ENCODE measurements around the gene PSME3IP1. TPM values are rescaled to one million over a fixed set of nuclear protein-coding genes. Genes with fewer than 3 reads are reported as not detected.

PSME3IP1 gene
- polyA plus RNA-seq, 1 donor (not counting 4 experiments of a cell fraction or from before 2014, with no cell fraction given) = 75.7 TPM

- Histone ChIP-seq H3K36me3 (ENCODE audit: control insufficient read depth in 2 of 2, extremely low read depth in 1 of 2, insufficient read depth in 2 of 2, low read length in 2 of 2) (peaks cover 10 to 34% of the 10 kb centered on the region in 2 experiments), H2AFZ (ENCODE audit: control insufficient read depth, low read length) (no peak overlapping the region), H3K4me3 (ENCODE audit: control insufficient read depth in 2 of 3, extremely low read depth in 1 of 3, insufficient read depth in 2 of 3, low read depth in 1 of 3, low read length in 3 of 3) (no peak overlapping the region), H3K9me3 (ENCODE audit: control insufficient read depth, low read depth, low read length) (no peaks in the 10 kb centered on the region), H4K20me1 (ENCODE audit: control insufficient read depth, extremely low read depth, insufficient read depth, low read length) (no peaks in the 10 kb centered on the region), H3K79me2 (ENCODE audit: control insufficient read depth, insufficient read depth, low read length) (no peaks in the 10 kb centered on the region), H3K27ac (ENCODE audit: control insufficient read depth, insufficient read depth, low read length) (no peak overlapping the region), H3K4me2 (ENCODE audit: control insufficient read depth, extremely low read depth, insufficient read depth, low read depth, low read length) (no peak overlapping the region), H3K9ac (ENCODE audit: control insufficient read depth, extremely low read depth, insufficient read depth, low read length) (no peak overlapping the region), H3K27me3 (ENCODE audit: control insufficient read depth, extremely low read depth, insufficient read depth, low read length) (no peaks in the 10 kb centered on the region), H3K4me1 (ENCODE audit: control insufficient read depth, extremely low read depth, insufficient read depth, low read length) (peaks cover 25% of the 10 kb centered on the region), H3K9me1 (ENCODE audit: control insufficient read depth, extremely low read depth, insufficient read depth, low read length) (peaks cover 4% of the 10 kb centered on the region)
- FAIRE-seq = no peak
- no peak for TF ChIP-seq CTCF (optimal IDR thresholded peaks at IDR 0.05 in 1 of 3, IDR thresholded peaks at IDR 0.05 in 1 of 3, conservative IDR thresholded peaks at IDR 0.05 in 1 of 3; ENCODE audit: extremely low read depth in 1 of 3, insufficient read depth in 2 of 3, low read length in 3 of 3)
- TF ChIP-seq EZH2 (IDR thresholded peaks at IDR 0.05; ENCODE audit: low read length) = no peak
- dilution Hi-C loops (cut with MboI; ENCODE audit: extremely low pct_ligation_motif_present, low sequenced_read_pairs) = no loop called here
- no peak for DNase-seq (ENCODE audit: low read depth, low spot score)
These were observed 22.0 kb downstream of the PSME3IP1 start for GRCh38 chr16:57163842-57164241.

- no peak for TF ChIP-seq EZH2 (IDR thresholded peaks at IDR 0.05; ENCODE audit: low read length)
- no peak for TF ChIP-seq CTCF (optimal IDR thresholded peaks at IDR 0.05 in 1 of 3, IDR thresholded peaks at IDR 0.05 in 1 of 3, conservative IDR thresholded peaks at IDR 0.05 in 1 of 3; ENCODE audit: extremely low read depth in 1 of 3, insufficient read depth in 2 of 3, low read length in 3 of 3)
- DNase-seq (ENCODE audit: low read depth, low spot score) (no peak), FAIRE-seq (no peak)
- Histone ChIP-seq H3K9me3 (ENCODE audit: control insufficient read depth, low read depth, low read length) (no peaks in the 10 kb centered on the region), H3K36me3 (ENCODE audit: control insufficient read depth in 2 of 2, extremely low read depth in 1 of 2, insufficient read depth in 2 of 2, low read length in 2 of 2) (peaks cover 10 to 27% of the 10 kb centered on the region in 2 experiments), H4K20me1 (ENCODE audit: control insufficient read depth, extremely low read depth, insufficient read depth, low read length) (no peaks in the 10 kb centered on the region), H3K27me3 (ENCODE audit: control insufficient read depth, extremely low read depth, insufficient read depth, low read length) (no peaks in the 10 kb centered on the region), H3K27ac (ENCODE audit: control insufficient read depth, insufficient read depth, low read length) (no peak overlapping the region), H3K9ac (ENCODE audit: control insufficient read depth, extremely low read depth, insufficient read depth, low read length) (no peak overlapping the region), H3K4me1 (ENCODE audit: control insufficient read depth, extremely low read depth, insufficient read depth, low read length) (no peaks in the 10 kb centered on the region), H2AFZ (ENCODE audit: control insufficient read depth, low read length) (no peak overlapping the region), H3K79me2 (ENCODE audit: control insufficient read depth, insufficient read depth, low read length) (no peaks in the 10 kb centered on the region), H3K9me1 (ENCODE audit: control insufficient read depth, extremely low read depth, insufficient read depth, low read length) (no peaks in the 10 kb centered on the region), H3K4me2 (ENCODE audit: control insufficient read depth, extremely low read depth, insufficient read depth, low read depth, low read length) (no peak overlapping the region), H3K4me3 (ENCODE audit: control insufficient read depth in 2 of 3, extremely low read depth in 1 of 3, insufficient read depth in 2 of 3, low read depth in 1 of 3, low read length in 3 of 3) (no peak overlapping the region)
- dilution Hi-C loops (cut with MboI; ENCODE audit: extremely low pct_ligation_motif_present, low sequenced_read_pairs) = no loop called here
These were observed 26.4 kb downstream of the PSME3IP1 start for GRCh38 chr16:57159447-57159846.
